ENCODE results near the gene ZSCAN32.

ZSCAN32 gene

DNA sequence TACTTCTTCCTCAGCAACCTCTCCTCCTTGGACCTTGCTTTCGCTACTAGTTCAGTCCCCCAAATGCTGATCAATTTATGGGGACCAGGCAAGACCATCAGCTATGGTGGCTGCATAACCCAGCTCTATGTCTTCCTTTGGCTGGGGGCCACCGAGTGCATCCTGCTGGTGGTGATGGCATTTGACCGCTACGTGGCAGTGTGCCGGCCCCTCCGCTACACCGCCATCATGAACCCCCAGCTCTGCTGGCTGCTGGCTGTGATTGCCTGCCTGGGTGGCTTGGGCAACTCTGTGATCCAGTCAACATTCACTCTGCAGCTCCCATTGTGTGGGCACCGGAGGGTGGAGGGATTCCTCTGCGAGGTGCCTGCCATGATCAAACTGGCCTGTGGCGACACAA is 44.7 kb downstream of the ZSCAN32 start:
- no peak for DNase-seq (ENCODE audit: low read depth)

DNA sequence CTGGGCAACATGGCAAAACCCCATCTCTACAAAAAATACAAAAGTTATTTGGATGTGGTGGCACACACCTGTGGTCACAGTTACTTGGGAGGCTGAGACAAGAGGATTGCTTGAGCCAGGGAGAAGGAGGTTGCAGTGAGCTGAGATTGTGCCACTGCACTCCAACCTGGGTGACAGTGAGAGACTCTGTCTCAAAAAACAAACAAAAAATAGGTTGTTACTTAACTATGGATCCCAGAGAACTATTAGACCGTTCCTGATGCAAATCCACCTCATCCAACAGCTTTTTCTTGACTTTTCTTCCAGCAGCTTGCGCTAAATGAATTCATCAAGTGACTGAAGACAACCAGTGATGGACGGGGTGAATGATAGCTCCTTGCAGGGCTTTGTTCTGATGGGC is 45.2 kb downstream of the ZSCAN32 start, which contains the start of gene OR2C1:
TSS of gene OR2C1 (plus strand) at position 301 of the 400 bp plus-strand sequence. CDS start at position 353, 52 bp downstream.
- DNase-seq (ENCODE audit: low read depth) = no peak

DNA sequence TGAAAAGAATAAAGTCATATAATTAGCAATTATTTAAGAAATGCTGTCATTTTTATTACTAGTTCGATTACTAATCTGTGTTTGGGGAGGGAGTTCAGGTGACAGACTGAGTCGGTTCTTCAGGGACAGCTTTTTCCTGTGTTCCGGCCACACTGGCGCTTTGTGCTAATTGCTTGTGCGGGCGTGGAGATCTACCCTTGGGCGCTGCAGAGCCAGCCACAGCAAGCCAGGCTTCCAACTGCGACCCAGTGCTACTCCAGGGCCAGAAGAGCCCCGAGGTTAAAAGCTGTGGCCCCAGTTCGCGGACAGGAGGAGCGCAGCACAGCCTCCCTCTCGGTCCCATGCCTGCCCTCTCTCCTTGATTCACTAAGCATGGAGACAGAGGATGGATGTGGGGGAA is 51.6 kb downstream of the ZSCAN32 start:
- no peak for DNase-seq (ENCODE audit: low read depth)

DNA sequence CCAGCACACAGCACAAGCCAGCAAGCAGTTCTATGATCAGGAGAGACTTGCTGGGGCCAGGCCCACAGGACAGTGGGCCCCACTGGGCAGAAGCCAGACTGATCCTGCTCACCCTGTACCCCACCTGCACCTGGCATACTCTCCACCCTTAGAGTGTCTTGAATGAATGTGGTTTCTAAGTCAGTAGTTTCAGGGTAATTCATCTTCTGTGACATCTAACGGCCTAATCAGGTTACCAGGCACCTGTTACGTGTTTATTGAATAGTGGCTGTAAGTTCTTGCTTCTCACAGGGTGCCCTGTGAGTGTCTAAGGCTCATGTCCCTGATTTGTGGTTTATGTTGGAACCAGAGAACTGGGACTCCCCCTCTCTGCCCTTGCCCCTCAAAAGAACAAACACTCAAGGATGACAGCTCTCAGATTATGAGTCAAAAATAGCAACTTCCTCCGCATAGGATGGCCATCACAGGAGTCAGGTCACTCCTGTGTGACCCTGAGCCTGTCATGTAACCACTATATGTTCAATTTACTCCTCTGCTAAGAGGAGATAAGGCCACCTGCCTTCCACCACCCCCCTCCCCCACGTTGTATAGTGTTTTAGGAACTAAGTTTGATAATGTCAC is 52.1 kb downstream of the ZSCAN32 start:
- DNase-seq (ENCODE audit: low read depth) = no peak

DNA sequence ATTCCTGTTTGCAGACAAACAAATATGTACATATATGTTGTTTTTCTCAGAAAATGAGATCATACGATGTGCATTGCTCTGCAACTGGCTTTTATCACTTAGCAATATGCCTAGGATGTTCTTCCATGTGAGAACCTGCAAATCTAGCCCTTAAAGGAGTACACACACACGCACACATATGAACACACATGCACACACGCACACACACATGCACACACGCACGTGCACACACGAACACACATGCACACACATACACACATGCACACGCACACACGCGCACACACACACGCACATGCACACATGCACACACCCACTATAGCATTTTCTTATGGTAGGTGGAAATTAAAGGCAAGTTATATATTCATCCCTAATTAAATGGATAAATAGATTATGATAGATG is 53.2 kb downstream of the ZSCAN32 start:
- no peak for DNase-seq (ENCODE audit: low read depth)

DNA sequence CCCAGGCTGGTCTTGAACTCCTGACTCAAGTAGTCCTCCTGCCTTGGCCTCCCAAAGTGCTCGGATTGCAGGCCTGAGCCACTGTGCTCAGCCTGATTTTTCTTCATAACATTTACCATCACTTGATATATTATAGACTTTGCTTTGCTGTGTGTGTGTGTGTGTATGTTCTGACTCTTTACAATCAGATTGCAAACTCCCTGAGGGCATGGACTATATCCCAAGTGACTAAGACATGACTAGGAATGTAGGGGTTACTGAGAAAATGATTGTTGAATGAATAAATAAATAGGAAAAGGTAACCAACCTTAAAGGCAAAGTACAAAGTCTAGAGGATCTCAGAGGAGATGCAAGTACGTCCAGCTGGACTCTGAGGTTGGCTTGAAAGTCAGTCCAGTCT is 54.8 kb downstream of the ZSCAN32 start:
- no peak for DNase-seq (ENCODE audit: low read depth)
